Osteocyte (in vitro differentiated cells): Measurements from ENCODE around the gene CCDC83. TPM values are rescaled to one million over a fixed set of nuclear protein-coding genes. Genes with fewer than 3 reads are reported as not detected.

Source experiments
- DNase-seq: peaks from one replicate; pipeline ENCODE4 v3.0.0; 2021; ENCODE audit warnings: mixed read lengths; ENCODE audit not compliant: unreplicated experiment; ENCODE audit errors: extremely low spot score
- H3K27ac Mint-ChIP-seq: one replicate; pipeline ENCODE4 v1.8.0; 2021; ENCODE audit warnings: mild to moderate bottlenecking, mixed read lengths; ENCODE audit not compliant: unreplicated experiment
- H3K27me3 Mint-ChIP-seq: one replicate; pipeline ENCODE4 v1.8.0; 2021; ENCODE audit warnings: mixed read lengths; ENCODE audit not compliant: unreplicated experiment
- H3K36me3 Mint-ChIP-seq: one replicate; pipeline ENCODE4 v1.8.0; 2021; ENCODE audit warnings: mixed read lengths; ENCODE audit not compliant: unreplicated experiment
- H3K4me1 Mint-ChIP-seq: one replicate; pipeline ENCODE4 v1.8.0; 2021; ENCODE audit warnings: mixed read lengths; ENCODE audit not compliant: unreplicated experiment
- H3K4me3 Mint-ChIP-seq: one replicate; pipeline ENCODE4 v1.8.0; 2021; ENCODE audit warnings: mild to moderate bottlenecking, moderate library complexity, mixed read lengths; ENCODE audit not compliant: unreplicated experiment
- H3K9me3 Mint-ChIP-seq: one replicate; pipeline ENCODE4 v1.8.0; 2021; ENCODE audit warnings: mixed read lengths; ENCODE audit not compliant: unreplicated experiment
- total RNA-seq: library from RNA; stranded (reverse); gene quantifications from 2 replicates; pipeline ENCODE4 v1.2.1, GENCODE V29; 2021
- TF ChIP-seq, protein P1 (sequence below): fragments of 200-600 bp; sonication (generic); IDR thresholded peaks from 2 replicates; pipeline ENCODE4 v1.5.0; 2021; ENCODE audit warnings: antibody characterized with exemption, mild to moderate bottlenecking, moderate library complexity

The CCDC83 gene
- total RNA-seq, 1 donor from 2014 or later: not detected

- no peak for DNase-seq
- Mint-ChIP-seq H3K4me1 (peaks cover 13% of the 10 kb centered on the region), H3K27me3 (peaks cover 18% of the 10 kb centered on the region), H3K4me3 (peak overlapping the region; percentile 72), H3K27ac (no peak overlapping the region), H3K9me3 (no peaks in the 10 kb centered on the region), H3K36me3 (no peaks in the 10 kb centered on the region)
- TF ChIP-seq, protein P1, sequence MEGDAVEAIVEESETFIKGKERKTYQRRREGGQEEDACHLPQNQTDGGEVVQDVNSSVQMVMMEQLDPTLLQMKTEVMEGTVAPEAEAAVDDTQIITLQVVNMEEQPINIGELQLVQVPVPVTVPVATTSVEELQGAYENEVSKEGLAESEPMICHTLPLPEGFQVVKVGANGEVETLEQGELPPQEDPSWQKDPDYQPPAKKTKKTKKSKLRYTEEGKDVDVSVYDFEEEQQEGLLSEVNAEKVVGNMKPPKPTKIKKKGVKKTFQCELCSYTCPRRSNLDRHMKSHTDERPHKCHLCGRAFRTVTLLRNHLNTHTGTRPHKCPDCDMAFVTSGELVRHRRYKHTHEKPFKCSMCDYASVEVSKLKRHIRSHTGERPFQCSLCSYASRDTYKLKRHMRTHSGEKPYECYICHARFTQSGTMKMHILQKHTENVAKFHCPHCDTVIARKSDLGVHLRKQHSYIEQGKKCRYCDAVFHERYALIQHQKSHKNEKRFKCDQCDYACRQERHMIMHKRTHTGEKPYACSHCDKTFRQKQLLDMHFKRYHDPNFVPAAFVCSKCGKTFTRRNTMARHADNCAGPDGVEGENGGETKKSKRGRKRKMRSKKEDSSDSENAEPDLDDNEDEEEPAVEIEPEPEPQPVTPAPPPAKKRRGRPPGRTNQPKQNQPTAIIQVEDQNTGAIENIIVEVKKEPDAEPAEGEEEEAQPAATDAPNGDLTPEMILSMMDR: peak; percentile 30
These were observed 45.3 kb upstream of the CCDC83 start for GRCh38 chr11:85809863-85810262.

GRCh38 chr11:85810521-85810870, 44.7 kb upstream of the CCDC83 start:
- H3K27ac Mint-ChIP-seq: peak overlapping the region; percentile 4
- peaks cover 15% of the 10 kb centered on the region for H3K27me3 Mint-ChIP-seq

DNA sequence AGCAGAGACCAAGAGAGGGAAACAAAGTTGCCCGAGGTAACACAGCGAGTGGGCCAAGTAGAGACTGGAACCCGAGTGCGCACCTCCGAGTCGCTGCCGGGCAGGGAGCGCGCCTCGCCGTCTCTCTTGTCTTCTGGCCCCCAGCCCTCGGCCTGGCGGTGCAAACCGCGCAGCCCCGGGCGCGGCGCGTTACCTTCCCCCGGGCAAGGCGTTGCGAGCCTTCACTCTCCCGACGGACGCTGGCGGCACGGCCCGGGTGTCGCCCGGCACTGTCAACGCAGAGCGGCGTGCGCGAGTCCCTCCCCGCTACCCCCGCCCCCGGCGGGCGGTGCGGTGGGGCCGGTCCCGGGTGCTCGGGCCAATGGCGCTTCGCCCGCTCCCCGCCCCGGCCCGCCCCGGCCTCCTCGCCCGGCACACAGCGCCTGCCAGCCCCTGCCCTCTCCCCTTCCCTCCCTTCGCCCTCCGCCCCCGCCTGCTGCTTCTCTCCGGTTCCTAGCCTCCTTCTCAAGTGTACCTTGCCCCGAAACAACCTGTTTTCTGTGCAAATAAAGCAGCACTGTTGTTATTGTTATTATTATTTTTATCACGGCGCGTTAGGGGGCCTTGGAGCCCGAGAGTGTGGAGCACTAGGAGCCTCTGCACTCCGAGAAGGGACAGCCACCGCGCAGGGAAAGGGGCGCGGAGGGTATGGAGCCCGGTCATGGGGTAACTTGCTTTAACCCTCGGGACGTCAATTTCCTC, 44.1 kb upstream of the CCDC83 start, which contains the start of gene SYTL2:
Gene SYTL2, minus strand, starts transcription at position 271 of the 741 bp plus-strand sequence. CDS start 53,416 bp downstream, outside the sequence.
- H3K9me3 Mint-ChIP-seq: no peaks in the 10 kb centered on the region

More at GRCh38 chr11:85810521-85810870, 44.7 kb upstream of the CCDC83 start:
- no peaks in the 10 kb centered on the region for H3K9me3 Mint-ChIP-seq
- peaks cover 15% of the 10 kb centered on the region for H3K4me1 Mint-ChIP-seq
- TF ChIP-seq, protein P1: no peak
- no peaks in the 10 kb centered on the region for H3K36me3 Mint-ChIP-seq
- peak overlapping the region; percentile 72 for H3K4me3 Mint-ChIP-seq
- no peak for DNase-seq

DNA sequence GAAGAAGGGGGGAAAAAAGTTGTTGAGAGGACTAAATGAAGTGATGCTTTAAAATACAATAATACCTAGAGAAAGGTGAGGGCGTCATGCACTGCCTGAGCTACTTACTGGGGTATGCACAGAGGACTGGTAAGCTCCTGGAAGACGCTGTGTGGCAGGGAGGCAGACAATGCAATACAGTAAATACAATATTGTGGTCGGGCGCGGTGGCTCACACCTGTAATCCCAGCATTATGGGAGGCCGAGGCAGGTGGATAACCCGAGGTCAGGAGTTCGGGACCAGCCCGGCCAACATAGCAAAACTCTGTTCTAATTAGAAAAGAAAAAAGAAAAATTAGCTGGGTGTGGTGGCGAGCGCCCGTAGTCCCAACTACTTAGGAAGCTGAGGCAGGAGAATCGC, 43.6 kb upstream of the CCDC83 start:
- peak overlapping the region; percentile 77 for H3K4me3 Mint-ChIP-seq
- no peak overlapping the region for H3K27ac Mint-ChIP-seq
- H3K36me3 Mint-ChIP-seq: no peaks in the 10 kb centered on the region
- TF ChIP-seq, protein P1: no peak
- DNase-seq: no peak
- H3K27me3 Mint-ChIP-seq: peaks cover 13% of the 10 kb centered on the region
- no peaks in the 10 kb centered on the region for H3K9me3 Mint-ChIP-seq
- peaks cover 15% of the 10 kb centered on the region for H3K4me1 Mint-ChIP-seq

More for the DNA sequence above, 44.1 kb upstream of the CCDC83 start, which contains the start of gene SYTL2:
- DNase-seq: peak; percentile 85
- Mint-ChIP-seq H3K4me1 (peaks cover 15% of the 10 kb centered on the region), H3K27ac (peak within 1 kb of the TSS; percentile 53), H3K27me3 (peaks cover 13% of the 10 kb centered on the region), H3K36me3 (no peaks in the 10 kb centered on the region), H3K4me3 (peak within 1 kb of the TSS; percentile 77)
- TF ChIP-seq, protein P1: peak; percentile 8

DNA sequence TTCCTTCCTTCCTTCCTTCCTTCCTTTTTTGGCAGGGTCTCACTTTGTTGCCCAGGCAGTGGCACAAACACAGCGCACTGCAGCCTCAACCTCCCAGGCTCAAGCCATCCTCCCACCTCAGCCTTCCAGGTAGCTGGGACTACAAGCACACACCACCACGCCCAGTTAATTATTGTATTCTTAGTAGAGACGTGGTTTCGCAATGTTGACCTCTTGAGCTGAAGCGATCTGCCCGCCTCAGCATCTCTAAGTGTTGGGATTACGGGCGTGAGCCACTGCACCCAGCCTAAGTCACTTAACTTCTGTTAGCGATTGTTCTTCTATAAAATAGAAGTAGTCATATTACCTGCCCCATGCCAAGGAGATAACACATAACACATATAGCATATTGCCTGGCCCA, 41.5 kb upstream of the CCDC83 start:
- no peak for DNase-seq
- TF ChIP-seq, protein P1: no peak
- Mint-ChIP-seq H3K4me3 (no peak overlapping the region), H3K27me3 (peaks cover 13% of the 10 kb centered on the region), H3K9me3 (no peaks in the 10 kb centered on the region), H3K36me3 (no peaks in the 10 kb centered on the region), H3K27ac (no peak overlapping the region), H3K4me1 (peaks cover 15% of the 10 kb centered on the region)
